ENCODE measurements around the gene MED13.

DNA sequence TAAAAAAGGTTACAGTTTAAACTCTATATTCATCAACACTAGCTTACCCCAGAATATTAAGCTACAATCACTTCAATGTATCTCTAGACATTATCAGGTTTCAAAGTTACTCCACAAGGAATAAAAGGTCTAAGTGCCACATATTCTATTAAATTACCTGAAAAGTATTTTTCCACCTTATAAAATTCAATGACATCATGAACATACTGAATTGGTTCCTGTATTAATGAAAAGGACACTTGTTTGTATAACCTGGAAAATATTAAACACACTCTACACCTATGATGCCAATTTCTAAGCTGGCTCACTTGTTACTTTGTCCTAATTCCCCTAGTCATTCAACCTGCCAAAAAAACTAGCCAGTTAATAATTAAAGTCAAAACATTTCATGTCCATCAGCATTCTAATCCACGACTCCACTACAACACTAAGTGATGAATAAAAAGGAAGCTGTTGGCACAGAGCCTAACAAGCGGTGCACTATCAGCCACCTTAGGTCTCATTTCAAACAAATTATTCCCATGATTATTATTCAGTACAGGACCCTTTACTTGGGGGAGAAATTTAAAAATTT lies 12.2 kb downstream of the MED13 start:
- TF ChIP-seq, protein P1, sequence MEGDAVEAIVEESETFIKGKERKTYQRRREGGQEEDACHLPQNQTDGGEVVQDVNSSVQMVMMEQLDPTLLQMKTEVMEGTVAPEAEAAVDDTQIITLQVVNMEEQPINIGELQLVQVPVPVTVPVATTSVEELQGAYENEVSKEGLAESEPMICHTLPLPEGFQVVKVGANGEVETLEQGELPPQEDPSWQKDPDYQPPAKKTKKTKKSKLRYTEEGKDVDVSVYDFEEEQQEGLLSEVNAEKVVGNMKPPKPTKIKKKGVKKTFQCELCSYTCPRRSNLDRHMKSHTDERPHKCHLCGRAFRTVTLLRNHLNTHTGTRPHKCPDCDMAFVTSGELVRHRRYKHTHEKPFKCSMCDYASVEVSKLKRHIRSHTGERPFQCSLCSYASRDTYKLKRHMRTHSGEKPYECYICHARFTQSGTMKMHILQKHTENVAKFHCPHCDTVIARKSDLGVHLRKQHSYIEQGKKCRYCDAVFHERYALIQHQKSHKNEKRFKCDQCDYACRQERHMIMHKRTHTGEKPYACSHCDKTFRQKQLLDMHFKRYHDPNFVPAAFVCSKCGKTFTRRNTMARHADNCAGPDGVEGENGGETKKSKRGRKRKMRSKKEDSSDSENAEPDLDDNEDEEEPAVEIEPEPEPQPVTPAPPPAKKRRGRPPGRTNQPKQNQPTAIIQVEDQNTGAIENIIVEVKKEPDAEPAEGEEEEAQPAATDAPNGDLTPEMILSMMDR (IDR thresholded peaks at IDR 0.05) = no peak
- TF ChIP-seq POLR2AphosphoS5 (IDR thresholded peaks at IDR 0.05) (no peak), POLR2A (IDR thresholded peaks at IDR 0.05) (no peak)

All from sigmoid colon (tissue), 4 donors.